Activated CD4-positive, alpha-beta T cell treated with anti-CD3 and anti-CD28 coated beads, Interleukin-10, Interleukin-2, amounts not matched to agents 100 ng/mL and 50 ng/mL, durations not matched to agents 16 hours and 8 hours (primary cell): ENCODE measurements around the gene CYB561D1.
"Not testable (repeated sequence)": the region's sequence is repeated elsewhere in the genome, so short reads cannot be mapped to it uniquely, and the experiment has no call there.

Source experiments
- DNase-seq: peaks from one replicate; pipeline ENCODE4 v3.0.0-alpha.2; 2020

CYB561D1 gene, protein sequence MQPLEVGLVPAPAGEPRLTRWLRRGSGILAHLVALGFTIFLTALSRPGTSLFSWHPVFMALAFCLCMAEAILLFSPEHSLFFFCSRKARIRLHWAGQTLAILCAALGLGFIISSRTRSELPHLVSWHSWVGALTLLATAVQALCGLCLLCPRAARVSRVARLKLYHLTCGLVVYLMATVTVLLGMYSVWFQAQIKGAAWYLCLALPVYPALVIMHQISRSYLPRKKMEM

DNA sequence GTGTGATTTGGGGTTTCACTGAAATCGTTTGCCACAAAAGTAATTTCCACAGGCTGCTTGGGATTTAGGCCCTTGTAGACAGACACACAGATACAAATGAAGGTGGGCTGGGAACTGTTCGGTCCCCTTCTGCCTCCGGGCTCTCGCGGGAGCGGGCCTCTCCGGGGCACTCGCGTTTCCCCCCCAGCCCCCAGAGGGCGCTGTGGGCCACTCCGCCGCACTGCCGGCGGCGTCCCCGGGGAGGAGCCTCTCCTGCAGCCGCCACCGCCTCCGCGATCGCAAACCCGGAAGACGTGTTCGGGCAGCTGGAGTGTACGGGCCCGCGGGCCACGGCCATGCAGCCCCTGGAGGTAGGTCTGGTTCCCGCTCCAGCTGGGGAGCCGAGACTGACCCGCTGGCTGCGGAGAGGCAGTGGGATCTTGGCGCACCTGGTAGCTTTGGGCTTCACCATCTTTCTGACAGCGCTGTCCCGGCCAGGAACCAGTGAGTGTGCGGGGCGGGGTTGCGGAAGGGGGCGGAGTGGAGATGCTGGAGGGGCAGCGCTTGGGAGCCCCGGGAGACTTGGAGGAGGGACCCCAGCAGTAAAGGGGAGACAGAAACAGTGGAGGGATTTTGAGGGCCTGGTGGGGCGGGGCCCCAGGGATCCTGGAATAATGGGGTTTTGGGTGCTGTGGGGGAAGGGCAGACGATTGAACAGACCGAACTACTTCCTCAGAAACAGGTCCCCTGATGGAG lies at the start of gene CYB561D1:
CYB561D1 (plus strand) TSS at position 290 of the 735 bp plus-strand sequence; CDS start at position 336, 46 bp downstream.
- peak; percentile 92 for DNase-seq

DNA sequence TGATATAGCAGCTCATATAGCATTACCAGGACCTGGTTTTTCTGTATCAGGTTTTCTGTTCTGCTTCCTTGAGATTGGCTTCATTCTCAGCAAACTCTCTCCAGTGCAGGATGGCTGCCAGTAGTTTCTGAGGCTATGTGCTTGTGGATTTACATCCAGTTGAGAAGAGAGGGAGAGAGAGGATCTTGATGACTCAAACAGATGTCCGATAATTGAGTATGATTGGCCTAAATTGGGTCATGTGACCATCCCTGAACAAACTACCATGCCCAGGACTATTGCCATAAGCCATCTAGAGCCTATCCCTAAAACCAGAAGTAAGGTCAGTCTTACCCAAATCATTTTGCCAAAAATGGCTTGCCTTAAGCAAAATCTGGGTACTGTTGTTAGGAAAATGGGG lies 49.5 kb upstream of the CYB561D1 start:
- DNase-seq, result no peak

DNA sequence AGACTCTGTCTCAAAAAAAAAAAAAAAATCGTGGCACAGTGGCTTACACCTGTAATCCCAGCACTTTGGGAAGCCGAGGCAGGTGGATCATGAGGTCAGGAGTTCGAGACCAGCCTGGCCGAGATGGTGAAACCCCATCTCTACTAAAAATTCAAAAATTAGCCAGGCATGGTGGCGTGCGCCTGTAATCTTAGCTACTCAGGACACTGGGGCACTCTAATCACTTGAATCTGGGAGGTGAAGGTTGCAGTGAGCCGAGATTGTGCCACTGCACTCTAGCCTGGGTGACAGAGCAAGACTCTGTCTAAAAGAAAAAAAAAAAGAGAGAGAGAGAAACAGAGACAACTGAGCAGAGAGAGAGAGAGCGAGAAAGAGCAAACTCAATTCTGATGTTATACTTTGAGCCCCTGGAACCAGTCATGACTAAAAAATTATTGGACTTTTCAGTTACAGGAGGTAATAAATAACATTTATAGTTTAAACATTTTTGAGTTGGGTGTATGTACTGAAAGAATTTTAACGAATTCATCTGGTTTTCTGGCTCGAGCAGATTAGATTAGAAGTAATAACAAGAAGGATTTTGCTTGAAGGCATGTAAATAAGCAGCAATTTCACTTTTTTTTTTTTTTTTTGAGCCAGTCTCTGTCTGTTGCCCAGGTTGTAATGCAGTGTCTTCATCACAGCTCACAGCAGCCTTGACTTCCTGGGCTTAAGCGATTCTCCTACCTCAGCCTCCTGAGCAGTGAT lies 47.8 kb upstream of the CYB561D1 start:
- not testable (repeated sequence) for DNase-seq

DNA sequence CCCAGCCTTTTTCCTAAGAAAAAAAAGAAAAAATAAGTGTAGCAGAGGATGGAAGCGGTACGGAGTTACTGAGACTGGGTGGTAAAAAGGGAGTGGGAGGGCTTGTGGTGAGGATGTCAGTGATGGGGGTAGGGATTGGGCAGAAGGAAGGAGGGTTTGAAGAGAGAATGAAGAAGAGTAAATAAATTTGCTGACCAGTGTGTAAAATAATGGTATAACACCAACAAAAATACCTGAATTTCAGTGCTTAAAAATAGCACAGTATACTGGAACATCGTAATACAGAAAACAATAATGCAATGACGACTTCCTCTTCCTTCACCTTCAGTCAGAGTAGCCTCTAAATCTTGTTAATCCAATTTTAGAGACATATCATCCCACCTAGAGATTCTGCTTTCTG lies 46.4 kb upstream of the CYB561D1 start:
- DNase-seq, result no peak

DNA sequence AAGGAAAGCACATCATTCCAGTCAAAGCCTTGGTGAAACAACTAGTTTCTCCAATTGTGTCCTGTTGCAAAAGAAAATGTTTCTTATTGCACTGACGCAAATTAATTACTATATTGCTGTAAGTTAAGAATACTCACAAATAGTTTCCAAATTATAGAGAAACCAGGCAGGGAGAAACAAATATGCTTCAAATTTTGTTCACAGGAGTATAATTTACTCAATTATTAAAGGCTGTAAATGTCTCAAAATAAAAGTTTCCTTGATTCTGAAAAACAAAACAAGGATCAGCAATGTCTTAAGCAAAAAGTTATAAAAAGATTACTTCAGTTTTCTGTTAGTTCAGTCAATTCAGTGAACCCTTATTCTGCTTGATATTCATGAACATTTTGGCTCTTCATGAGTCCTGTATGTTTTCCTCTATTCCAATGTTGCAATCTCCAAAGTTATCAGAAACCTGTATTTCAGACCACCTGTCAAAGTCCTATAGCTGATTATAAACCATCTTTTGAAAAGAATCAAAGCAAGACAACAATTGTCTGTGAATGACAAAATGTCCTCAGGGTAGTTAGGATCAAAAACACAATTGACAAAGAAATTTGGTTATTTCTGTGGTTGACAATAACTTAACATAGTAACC lies 39.3 kb upstream of the CYB561D1 start:
- no peak for DNase-seq

DNA sequence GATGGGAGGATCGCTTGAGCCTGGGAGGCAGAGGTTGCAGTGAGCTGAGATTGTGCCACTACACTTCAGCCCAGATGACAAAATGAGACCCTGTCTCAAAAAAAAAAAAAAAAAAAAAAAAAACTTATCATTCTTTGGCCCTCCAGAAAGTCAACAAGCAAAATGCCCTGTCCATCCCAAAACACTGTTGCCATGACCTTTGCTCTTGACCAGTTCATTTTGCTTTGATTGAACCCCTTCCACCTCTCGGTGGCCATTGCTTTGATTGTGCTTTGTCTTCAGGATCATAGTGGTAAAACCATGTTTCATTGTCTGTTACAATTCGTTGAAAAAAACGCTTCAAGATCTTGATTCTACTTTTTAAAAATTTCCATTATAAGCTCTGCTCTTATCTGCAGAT lies 36.1 kb upstream of the CYB561D1 start:
- no peak for DNase-seq

DNA sequence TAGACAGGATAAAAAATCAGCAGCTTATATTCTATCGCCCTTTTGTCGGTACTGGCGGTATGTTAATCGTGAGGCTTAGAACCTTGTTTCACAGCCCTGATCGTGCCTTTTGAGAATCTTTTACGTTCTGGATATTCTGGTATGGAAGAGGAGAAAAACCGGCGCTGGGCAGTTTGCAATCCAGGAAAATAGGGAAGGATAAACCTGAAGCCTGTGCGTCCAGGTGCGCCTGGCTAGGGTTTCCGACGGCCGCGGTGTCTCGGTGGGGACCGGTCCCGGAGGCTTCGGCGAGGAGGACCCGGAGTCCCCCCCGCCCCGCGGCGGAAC lies 27.8 kb upstream of the CYB561D1 start:
- DNase-seq, result no peak

DNA sequence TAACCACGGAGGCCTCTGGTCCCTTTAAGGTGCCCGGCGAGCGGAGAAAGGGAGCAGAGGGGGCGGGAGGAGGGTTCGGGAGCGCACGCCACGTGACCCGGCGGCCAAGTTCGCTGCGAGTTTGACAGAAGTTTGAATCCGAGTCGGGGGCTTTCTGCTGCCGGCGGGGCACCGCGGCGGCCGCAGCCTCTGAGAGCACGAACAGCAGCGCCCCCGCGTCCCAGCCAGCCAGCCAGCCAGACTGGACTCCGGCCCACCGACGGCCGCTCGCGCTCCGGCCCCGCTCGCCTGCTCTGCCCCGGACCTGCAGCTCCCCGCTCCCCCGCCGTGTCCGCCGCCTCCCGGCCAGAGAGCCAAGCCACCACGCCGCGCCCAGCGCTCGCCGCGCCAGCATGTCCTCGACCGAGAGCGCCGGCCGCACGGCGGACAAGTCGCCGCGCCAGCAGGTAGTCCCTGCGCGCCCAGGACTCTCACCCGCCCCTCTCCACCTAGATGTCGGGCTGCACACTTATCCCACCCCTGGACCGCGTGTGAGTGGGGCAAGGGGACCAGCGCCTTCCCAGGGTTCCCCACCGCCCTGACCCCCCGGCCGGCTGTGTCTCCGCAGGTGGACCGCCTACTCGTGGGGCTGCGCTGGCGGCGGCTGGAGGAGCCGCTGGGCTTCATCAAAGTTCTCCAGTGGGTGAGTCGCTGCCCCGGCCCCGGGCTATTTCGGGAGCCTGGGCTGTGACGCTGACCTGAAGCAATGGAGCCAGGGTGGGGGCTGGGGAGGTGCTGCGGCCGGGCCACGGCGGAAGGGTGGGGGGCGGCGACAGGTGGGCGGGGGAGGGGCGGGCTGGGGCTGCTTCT lies 27.2 kb upstream of the CYB561D1 start, which contains the start of gene SYPL2:
SYPL2 (plus strand) TSS at position 95 of the 849 bp plus-strand sequence; CDS start at position 393, 298 bp downstream.
- no peak for DNase-seq

DNA sequence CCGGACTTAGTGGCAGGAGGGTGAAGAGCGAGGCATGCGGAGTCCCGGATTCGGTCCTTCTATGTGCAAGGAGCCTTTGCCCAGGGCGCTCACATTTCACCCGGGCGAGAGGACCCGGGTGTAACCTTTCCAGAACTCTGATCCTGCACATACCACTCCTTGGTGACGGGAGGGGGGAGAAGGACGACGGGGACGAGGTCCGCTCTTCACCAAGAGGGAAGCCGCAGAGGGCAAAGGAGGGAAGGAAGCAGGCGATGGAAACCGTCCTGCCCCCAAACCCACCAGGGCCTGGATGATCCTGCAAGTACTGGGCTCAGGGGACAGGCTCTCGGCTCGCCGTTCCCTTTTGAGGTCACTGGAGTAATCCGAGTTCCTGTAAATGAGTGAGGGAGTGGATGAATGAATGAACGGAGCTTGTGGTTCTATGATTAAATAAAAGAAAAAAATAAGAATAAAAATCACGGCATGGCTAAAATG lies 26.6 kb upstream of the CYB561D1 start:
- no peak for DNase-seq

DNA sequence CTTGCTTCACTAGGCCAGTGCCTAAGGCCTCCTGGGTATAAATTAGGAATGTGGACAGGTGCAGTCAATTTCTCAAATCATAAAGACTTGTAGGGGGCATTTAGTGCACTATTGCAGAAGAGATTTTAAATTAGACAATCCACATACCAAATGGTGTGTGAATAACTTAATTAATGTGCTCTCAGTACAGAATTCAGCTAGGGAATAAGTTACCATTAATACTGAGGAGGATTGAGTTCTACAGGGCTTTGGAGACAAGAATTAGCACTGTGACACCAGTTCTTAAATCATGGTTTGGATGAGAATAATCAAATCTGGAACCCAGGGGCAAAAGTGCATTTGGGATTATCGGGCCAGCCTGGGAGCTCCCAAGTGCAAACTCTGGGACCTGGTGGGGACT lies 25.8 kb upstream of the CYB561D1 start:
- no peak for DNase-seq

DNA sequence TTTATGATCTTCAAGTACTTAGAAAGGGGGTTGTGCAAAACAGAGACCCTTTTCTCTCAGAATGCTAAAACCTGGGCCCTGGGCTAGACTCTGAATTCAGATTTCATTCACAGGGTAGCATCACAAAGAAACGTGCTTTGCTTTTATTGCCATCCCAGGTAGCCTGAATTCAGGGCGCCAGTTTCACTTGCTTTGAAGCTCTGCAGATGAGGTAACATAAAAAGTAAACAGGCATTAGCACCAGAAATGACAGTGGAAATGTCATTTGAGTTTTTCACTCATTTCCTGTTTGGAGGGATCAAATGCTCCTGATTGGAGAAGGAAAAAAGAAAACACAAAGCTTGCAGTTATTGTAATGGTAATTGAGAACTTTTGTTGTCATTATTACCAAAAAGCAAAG lies 25.0 kb upstream of the CYB561D1 start:
- DNase-seq, result no peak

DNA sequence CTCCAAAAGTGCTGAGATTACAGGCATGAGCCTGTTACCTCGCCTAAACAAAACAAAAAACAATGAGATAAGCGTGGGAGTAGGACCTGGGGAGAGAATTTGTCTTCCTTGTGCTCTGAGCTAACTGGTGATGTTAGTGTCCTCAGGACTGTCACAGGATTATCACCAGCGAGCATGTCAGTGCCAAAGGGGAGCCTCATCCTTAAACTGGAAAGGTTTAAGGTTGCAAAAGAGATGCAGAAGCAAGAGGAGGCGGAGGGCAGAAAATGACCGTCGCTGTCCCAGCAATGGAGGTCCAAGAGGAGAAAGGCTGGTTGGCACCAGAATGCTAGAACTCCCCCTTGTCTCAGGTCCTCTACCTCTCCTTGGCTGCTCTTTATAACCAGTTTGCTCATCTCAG lies 23.6 kb upstream of the CYB561D1 start:
- DNase-seq, result no peak

DNA sequence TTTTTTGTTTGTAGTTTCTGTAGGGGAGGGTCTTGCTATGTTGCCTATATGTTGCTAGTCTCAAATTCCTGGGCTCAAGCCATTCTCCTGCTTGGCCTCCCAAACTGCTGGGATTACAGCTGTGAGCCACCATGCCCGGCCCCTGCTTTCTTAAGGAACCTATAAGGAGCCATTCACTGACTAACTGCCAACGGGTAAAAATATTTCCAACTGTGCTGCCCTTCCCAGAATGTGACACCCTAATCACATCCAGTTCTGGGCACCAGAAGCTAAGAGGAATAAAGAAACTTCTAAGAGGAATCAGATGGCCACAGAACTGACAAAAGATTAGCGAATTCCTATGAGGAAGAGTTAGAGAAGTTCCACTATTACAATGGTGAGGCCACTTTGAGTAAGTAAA lies 21.1 kb upstream of the CYB561D1 start:
- DNase-seq, result no peak

DNA sequence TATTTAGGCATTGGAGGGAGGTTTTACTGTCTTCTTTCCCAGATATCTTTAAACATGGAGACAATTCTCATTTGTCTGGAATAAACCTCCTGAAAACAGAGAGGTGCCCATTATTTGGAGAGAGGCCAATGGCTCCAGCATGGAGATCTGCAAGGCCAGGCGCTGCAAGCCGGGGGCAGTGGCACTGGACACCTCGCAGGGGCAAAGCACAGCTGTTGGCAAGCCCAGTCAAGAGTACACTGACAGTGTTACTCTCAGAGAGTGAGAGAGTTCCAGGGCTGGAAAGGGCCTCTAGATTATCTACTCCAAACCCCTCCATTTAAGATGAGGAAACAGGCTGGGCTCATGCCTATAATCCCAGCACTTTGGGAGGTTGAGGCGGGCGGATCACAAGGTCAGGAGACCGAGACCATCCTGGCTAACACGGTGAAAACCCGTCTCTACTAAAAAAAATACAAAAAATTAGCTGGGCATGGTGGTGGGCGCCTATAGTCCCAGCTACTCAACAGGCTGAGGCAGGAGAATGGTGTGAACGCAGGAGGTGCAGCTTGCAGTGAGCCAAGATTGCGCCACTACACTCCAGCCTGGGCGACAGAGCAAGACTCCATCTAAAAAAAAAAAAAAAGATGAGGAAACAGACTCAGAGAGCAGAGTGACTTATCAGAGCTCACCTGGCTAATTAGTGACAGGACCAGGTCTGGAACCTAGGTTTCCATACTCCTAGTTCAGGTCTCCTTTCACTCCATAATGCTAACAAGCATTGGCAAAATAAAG lies 20.4 kb upstream of the CYB561D1 start:
- not testable (repeated sequence) for DNase-seq

DNA sequence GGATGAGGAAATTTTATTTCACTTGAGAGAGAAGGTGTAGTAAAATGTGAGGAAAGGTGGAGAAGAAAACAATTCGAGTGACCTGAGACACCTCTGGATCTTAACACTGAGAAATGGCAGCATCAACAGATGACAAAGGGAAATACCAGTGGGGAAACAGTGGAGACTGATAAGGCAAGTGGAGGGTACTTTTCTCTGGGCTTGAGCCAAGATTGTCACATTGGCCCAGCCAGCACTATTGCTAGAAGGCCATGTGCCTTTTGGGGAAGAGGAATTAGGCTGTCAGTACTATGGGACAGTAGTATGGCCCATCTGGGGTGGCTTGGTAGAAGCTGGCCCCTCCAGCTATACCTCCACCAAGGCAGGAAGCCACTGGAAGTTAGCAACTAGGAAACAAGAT lies 19.2 kb upstream of the CYB561D1 start:
- no peak for DNase-seq

DNA sequence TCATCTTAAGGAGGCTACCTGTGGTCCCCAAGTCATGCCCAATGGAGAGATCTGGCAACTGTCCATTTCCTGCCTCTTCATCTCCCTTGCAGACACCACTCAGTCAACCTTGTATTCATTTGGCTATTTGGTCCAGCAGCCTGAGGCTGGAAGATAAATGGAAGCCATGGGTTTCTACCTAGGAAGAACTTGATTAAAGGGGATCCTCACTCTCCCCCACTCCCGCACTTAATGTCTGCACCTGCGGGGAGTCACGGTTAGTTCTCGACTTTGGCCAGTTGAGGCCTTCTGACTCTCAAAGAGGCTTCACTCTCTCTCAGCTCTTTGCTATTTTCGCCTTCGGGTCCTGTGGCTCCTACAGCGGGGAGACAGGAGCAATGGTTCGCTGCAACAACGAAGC lies 18.6 kb upstream of the CYB561D1 start:
- no peak for DNase-seq

DNA sequence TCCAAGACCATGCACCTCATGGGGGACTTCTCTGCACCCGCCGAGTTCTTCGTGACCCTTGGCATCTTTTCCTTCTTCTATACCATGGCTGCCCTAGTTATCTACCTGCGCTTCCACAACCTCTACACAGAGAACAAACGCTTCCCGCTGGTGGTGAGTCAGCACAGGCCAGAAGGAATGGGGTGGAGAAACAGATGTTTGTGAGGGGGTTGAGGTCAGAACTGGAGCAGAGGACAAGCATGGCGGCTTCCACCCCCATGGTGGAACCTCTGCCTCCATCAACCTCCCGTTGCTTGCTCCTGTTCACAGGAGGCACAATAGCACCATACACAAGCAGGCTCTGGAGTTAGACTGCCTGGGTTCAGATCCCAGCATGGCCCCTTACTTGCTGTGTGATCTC lies 17.1 kb upstream of the CYB561D1 start:
- no peak for DNase-seq

DNA sequence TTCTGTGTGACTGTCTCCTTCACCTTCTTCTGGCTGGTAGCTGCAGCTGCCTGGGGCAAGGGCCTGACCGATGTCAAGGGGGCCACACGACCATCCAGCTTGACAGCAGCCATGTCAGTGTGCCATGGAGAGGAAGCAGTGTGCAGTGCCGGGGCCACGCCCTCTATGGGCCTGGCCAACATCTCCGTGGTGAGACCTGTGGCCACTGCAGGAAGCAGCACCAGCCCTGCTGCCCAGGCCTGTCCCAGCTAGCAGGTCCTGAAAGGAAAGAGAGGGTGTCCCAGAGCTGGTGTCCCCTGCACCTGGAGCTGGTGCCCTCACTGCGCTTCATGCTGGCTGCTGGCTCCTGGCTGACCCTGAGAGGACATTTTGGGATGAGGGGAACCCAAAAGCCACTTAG lies 16.1 kb upstream of the CYB561D1 start:
- DNase-seq, result no peak

DNA sequence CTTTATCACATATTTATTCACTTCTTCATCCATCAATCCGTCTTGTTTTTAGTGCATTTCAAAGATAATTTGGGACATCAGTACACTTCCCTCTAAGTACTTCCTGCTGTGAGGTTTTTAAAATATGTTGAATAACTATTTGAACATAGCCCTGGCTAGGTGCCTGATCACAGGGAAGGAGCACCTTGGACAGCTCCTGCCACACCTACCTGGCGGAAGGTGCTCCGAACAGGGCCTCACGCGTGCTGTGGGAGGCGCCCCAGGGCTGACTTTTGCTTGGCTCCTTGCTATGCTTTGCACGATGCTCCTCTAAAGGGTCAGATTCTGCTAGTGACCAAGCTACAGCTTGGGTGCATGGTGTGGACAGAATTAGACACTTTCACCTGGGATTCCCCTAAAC lies 15.1 kb upstream of the CYB561D1 start:
- DNase-seq, result peak; percentile 24

DNA sequence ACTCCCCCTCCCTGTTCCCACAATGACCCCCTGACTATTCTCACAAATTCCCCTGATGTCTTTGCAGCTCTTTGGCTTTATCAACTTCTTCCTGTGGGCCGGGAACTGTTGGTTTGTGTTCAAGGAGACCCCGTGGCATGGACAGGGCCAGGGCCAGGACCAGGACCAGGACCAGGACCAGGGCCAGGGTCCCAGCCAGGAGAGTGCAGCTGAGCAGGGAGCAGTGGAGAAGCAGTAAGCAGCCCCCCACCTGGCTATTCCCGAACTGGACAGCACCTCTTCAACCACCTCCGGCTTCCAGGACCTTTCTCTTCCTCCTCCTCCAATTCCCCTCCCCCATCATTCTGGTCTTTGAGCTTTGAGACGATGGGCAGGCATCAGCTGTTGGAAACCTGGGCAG lies 14.6 kb upstream of the CYB561D1 start:
- no peak for DNase-seq

DNA sequence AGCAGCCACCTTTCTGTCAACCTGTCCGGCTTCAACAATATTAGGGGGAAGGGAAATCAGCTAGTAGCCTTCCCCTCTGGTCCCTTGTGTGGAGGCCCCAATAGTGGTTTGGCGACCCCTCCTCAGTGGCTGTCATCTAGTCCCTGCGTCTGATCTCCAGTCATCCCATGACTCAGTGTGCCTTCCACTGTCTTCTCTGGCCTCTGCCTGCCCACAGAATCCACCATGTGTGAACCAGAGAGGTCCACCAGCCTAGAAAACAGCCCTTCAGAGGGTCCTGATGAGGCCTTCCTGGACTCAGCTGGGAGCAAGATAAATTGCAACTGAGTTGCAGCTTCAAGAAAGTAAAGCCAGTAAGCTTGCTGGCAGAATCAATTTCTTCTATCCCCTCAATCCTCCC lies 14.0 kb upstream of the CYB561D1 start:
- no peak for DNase-seq

DNA sequence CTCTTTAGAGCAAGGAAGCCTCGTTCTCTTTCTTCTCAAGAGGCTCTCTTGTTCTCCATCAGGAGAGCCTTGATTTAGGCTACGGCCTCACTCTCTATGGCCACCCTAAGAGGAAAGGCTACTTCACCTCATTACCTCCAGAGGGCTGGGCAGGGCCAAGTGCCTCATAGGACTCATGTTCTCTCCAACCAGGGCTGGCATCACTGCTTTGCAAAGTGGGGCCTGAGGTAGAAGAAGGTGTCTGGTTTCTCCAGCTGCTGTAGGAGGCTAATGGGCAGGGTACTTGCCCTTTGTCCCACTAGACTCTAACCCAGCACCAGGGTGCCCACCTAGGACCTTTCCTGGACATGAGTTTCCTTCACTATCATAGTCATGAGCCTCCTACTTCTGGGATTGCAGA lies 12.2 kb upstream of the CYB561D1 start:
- no peak for DNase-seq
